ENCODE data around the gene GALC. TPM values are rescaled to one million over a fixed set of nuclear protein-coding genes. Genes with fewer than 3 reads are reported as not detected.
A peak's percentile ranks its signal among the peaks of the same experiment; 100 is the strongest.

The GALC gene
- total RNA-seq, 1 donor from 2014 or later, result 26.0 TPM

DNA sequence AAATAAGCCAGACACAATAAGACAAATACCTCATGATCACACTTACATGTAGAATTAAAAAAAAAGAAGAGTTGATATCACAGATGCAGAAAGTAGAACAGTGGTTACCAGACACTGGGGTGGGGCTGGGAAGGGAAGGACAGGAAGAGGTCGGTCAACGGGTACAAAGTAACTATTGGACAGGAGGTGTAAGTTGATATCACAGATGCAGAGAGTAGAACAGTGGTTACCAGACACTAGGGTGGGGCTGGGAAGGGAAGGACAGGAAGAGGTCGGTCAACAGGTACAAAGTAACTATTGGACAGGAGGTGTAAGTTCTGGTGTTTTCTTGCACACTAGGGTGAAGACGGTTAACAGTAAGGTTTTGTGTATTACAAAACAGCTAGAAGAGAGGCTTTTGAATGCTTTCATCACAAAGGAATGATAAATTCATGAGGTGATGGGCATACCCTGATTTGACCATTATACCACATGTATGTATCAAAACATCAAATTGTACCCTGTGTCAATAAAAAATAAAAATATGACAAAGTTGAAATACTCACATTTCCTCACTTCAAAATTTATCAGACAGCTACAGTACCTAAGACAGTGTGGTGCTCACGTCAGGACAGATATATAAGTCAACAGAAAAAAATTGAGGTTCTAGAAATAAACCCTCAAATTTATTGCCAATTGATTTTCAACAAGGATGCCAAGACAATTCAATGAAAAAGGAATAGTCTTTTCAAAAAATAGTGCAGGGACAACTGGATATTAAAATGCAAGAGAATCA is 32.8 kb downstream of the GALC start:
- DNase-seq (ENCODE audit: low spot score), result no peak

DNA sequence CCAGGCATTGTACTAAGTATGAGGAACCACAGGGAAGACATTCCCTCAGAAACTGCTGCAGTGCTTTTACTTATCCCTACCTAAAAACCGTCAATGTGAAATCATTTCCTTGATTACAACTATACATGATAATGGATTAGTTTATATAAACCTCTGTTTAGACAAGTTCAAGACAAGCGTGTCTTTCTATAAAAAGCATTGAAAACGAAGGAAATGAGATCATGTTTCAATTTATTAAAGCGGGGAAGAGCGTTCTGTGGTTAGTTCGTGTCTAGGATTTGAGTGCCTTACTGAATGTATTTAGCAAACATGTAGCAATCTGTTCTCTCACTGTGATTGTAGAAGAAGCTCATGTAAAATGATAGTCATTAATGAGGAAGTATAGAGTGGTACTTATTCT is 37.5 kb downstream of the GALC start:
- no peak for DNase-seq (ENCODE audit: low spot score)

DNA sequence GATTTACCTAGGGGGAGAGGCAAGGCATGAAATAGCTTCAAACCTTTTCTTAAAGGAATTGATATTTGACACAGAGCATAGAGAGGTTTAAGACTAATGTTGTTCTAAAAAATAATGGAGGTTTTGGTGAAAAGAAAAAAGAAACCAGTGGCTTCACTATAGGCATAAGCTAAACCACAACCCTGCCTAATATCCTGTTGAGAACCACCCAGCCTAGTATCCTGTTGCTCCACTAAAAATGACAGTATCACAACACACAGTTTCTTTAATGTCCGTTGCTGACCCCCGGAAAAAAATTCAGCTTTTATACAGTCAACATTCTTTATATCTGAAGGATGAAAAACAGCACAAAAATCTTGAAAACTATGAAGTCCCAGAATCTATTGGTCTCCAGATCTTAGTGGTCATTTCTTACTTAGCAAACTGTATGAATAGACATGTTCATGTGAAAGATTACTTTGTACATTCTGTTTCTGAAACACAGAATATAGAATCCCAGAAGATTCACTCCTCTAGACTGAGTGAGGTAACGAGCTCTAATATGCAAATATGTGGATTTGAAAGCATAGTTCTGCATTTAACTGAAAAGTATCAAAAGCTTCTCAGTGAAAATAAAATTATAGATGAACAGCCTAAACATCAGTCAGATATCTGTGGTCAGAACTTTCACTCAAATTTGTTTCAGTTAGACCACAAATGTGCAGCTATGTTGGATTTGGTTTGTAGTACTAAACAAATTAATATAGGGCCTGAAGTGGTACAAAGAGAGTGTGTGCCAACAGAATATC is 40.5 kb downstream of the GALC start:
- no peak for DNase-seq (ENCODE audit: low spot score)

DNA sequence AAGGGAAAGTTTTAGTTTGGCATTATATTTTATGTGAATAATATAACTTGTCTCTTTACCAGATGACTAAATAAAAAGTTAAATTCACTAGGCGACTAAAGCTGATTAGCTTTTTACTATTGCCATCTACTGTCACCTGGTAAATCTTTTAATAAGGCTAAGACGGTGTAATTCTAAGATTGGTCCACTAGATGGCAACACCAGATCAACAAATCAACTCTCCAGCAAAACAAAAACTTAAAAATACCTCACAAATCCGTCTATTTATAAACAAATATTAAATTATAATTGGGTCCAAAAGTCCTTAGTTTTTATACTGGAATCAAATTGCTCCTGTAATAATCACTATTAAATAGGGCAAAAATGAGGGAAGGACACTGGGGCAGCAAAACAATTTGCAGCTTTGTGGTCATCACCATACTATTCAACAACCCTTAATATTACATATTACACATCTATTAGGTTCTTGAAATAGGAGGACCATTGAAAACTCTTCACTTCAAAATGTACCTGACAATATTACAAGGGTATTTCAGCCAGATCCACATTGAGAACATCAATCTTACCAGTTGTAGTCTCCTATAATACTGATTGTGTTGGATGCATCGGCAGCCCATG is 47.9 kb downstream of the GALC start:
- peak; percentile 51 for DNase-seq (ENCODE audit: low spot score)

DNA sequence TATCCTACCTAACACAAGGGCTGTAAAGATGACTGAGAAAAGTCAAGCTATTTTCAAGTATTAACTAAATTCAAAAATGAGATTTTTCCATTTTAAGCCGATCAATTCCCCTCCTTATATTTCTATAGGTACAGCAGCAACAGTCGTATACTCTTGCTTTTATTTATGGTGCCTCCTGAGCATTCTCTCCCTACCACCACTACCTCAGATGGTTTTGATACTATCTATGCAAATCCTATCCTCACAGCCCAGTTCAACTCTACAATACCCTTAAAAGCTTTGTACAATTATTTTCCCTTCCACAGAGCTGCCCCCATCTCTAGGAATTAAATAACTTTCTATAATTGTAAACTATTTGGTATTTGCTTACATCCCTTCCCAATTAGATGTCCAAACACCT is 52.1 kb downstream of the GALC start:
- no peak for DNase-seq (ENCODE audit: low spot score)

DNA sequence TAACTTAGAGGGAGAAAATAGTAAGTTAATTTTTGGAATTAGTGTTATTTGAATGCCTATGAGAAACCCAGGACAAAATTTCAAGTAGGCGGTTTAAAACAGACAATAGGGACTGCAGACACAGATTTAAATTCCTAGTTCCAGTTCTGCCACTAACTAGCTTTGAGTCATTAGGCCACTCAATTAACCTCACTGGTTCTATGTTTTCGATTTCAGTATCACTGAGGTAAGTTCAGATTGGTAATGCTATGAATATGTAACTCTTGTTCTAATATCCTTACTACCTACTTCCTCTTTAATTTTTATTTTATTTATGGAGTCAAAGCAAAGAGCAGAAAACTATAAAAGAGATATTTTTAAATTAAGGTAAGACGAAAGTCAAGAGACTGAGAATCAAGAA is 52.6 kb downstream of the GALC start:
- no peak for DNase-seq (ENCODE audit: low spot score)

DNA sequence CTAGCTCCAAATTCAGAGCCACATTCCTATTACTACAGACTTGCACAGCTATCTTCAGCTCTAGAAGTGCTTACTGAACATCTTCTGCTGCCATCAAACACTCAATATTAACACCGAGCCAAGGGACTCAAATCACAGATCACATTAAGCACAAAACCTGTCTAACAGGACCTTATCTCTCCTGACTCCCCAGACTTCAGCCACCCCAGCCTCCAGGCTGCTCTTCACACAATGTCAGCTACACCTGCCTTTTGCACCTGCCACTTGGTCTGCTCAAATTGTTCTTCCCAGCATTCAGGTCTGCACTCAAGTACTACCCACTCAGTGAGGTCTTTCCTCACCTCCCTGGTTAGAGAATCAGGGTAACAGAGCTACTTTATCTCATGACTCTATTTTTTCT is 57.1 kb downstream of the GALC start:
- DNase-seq (ENCODE audit: low spot score), result no peak

DNA sequence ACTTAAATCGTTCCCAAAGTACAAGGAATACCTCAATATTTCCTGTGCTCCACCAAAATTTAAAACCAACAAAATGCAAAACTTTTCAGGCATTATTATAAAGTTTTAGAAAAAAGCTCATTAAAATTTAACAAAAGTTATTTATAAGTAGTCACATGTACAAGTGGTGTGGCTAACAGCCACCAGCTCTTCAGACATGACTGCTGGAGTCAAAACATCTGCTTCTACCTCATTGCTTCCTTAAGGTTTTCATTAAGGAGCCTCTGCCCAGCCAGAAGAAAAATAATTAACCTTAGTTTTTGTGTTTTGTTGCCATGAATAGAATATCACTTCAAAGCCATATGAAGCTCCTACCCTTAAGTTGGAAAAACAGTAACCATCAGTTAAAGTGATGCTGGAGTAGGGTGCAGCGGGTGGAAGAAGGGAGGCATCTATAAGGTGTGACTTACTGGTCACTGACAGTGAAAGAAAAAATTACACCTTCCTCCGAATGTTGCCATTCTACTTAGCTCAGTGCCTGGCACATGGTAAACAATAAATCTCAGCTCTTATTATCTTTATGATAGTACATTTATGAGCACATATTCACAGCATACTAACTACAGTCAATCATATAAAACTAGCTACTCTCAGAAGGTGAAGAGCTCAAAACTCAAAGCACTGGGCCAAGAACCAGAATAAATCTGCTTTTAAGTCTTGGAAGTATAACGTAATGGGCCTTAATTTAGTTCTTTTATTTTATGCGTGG is 57.7 kb downstream of the GALC start:
- DNase-seq (ENCODE audit: low spot score), result no peak

DNA sequence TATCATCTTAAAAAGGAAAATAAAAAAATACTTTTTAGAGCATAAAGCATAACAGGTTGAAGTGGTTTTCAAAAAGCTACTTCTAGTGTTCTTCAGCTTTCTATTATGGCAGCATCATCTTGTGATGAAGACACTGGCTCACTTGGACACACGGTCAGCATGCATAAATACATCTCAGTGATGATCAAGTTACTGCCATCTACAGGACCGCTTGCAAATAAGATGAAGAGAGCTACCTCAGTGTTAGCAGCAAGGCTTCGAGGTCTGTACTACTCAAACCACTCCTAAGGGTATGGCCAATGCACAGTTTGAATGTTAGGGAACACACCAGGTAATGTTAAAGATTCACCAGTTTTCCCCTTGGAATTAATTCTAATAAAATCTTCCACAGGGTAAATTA is 58.8 kb downstream of the GALC start:
- no peak for DNase-seq (ENCODE audit: low spot score)

DNA sequence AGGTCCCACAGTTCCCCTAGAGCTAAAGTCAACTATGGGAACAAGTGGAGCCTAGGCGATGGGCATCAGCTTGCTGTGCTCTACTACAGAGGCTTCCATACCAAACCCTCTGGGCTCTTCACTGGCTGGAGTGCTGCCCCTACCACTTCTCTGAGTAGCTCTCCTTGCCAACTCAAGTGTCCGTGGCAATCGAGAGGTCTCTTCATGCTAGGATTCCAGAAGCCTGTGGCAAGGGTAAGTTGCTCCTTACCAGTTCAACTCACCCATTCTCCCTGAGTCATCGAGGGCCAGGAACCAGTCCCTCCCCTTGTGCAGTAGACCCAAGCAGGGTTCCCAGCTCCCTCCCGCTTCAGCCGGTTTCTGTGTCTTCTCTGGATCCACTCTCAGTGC is 76.1 kb downstream of the GALC start:
- no peak for DNase-seq (ENCODE audit: low spot score)

DNA sequence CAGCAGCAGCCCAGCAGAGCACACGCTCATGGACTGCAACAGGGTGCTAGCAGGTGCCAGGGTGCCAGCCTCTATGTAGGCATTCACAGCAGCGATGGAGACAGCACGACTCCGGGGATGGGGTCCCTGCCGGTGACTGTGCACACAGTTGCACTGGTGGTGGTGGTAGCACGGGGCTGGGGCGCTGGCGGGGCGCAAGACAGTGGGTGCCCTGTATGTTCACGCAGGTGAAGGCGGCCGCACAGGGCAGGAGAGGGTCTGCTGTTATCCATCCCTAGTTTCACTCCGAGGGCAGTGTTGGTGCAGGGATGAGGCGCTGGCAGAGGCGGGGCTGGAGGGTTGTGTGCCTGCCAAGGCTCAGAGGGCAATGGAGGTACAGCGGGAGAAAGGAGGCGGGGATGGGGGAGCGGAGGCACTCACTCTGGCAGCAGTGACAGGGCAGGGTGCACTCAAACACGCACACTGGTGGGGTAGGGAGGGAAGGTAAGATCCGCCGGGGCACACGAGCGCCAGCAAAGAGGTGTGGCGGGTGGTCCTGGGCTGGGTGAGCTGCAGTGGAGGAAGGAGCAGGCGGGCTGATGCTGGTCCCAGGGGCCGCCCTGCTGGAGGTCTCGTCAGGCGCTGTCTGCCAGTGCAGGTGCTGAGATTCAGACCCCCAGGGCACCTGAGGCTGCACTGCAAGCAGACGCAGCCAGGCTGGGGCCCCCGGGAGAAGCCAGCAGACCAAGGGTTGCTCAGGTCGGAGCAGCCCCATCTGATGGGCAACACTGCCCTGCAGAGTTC is 76.7 kb downstream of the GALC start:
- no peak for DNase-seq (ENCODE audit: low spot score)

DNA sequence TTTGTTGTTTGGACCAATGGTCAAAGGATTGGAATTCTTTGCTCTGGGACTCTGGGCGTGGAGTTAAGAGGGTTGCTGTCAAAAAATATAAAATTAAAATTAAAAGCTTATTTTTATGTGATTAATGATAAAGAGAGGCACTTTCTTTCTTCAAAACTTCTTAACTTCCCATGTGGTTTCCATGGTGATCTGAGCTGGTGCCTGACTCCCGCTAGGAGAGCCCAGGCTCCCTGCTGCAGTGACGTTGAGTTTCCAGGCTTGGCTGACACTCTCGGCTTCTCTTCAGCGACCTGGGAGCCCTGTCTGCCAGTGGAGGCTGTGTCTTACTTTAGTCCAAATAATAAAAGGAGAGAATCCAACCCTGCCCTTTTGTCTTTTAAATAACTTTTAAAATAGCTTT is 84.4 kb downstream of the GALC start:
- DNase-seq (ENCODE audit: low spot score), result no peak

DNA sequence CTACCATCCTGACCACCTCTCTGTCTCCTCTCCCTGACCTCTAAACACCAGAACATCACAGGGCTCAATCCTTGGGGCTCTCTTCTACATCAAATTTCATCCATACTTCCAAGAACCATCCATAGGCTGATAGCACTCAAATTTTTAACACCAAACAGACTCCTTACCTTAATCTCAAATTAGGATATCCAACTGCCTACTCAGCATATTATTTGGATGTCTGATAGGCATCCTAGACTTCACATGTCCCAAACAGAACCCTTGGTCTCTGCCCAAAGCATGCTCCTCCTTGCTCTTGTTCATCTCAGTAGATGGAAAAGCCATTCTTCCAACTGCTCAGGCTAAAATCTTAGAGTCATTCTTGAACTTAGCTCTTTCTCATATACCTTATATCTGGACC is 91.3 kb downstream of the GALC start:
- DNase-seq (ENCODE audit: low spot score), result no peak

DNA sequence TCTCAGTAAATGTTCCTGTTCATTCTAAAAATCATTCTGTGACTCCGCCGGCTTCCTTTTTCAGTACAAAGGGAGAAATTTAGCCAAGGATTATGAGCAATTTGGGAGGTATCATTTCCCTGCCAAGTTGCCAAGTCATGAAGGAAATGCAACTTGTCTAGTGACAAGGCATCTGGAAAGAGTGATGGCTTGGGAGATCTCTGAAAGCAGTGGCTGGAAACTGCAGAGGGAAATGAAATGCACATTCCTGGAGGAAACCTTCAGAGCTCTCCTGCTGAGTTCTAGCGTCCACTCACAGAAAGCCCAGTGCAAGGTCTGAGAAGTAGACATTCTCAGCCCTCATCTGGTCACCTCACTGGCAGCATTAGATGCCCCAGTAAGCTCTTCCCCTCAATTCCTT is 91.7 kb downstream of the GALC start:
- DNase-seq (ENCODE audit: low spot score), result no peak

DNA sequence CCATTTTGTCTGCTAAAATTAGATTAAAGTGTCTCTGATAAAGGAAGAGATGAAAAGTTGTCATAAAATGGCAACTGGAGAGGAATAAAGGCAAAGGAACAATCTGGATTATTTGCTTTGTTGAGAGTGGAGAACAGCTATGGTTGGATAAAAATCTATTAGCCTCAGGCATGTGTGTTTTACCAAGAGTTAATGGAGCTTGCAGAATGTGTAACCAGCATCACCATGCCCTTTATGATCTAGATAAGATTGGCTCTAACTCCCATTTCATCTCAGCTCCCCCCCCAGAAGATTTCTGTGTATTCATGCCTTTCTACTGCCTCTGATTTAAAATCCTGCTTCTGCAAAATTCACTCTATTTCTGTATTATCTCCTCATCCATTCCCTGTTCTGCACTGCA is 93.8 kb downstream of the GALC start:
- no peak for DNase-seq (ENCODE audit: low spot score)

DNA sequence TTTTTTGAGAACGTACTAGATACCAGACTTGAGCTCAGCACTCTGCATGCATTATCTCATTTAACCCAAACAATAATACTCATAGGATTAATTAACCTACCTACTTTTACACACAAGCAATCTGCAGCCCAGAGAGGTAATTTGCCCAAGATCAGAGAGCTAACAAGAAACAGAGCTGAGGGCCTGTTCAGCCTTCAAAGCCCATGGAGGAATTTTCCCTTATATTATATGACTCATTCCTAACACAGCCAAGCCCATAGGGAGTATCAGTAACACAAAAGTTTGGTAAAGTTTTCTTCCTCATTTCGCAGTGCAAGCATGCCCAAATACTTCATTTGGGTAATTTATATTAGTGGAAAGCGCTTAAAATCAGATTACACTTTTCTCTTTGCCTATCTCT is 94.7 kb downstream of the GALC start:
- peak; percentile 50 for DNase-seq (ENCODE audit: low spot score)

DNA sequence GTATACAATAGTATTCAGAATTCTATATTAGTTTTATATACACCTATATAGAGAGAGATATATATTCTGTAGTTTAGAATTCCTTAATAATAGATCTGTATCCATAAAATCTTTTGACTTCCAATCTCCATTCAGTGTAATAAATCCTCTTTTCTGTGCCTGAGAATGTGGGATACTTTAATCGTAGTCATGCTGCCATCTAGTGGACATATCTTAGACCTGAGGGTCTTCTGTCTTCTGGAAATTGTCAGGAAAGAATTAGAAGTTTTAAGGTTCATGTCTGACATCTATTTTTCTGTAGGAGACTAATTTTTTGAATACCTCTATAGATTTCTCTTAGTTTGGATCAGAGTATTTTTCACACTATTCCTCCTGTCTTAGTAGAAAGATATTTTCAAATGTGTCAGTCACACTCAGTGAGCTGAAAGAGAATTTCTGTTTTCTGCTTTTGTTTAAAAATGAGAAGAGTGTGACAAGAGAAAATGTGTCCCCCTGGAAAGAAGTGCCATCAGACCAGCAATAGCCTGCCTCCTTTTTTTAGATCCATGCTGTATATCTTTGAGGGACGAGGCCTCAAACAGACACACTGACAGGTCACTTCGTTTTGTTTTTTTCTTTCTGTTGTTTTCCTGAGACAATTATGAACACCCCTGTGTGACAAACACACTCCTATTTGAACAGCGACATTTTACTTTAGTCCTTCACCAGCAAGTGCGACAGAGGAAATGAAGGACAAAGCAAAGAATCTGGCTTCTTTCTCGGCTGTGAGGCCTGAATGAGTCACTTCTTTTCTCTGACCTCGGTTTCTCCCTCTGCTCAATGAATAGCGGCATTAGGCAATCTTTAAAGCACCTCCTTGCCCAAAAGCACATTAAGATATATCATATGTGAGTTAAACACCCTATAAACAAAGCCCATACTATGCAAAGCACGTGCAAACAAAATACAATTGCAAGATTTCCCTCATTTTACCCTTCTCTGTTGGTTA is 96.3 kb downstream of the GALC start:
- peak; percentile 69 for DNase-seq (ENCODE audit: low spot score)

DNA sequence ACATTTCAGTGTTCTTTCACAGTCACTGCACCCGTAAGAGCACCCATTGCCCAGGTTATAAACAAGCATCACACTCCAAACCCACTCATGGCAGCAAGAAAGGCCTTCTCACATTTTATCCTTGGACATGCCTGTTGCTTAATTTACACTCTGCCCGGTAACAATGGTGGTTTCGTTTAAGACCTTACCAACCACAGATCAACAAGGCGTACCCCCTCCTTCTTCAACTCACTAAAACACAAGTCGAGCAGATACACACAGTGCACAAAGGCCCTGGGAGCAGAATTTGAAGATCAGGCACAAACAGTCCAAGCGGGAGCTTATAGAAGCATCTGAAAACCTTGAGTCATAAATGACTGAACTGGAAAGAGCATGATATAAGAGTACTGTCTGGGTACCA is 98.1 kb downstream of the GALC start:
- DNase-seq (ENCODE audit: low spot score), result peak; percentile 19

DNA sequence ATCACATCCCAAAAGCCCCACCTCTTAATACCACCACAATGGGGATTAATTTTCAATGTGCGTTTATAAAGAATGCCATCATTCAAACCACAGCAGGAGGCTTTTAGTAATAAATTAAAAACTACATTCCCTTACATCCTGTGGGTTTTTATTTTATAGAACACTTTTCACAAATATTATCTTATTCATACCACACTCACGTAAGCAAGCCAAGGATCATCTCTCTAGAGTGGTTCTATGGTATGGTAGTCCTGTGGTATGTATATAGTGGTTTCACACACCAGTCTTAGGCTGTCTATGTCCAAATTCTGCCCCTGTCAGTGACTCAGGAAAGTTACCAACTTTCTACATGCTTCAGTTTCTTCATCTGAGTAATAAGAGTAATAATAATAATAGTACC is 100.2 kb downstream of the GALC start:
- no peak for DNase-seq (ENCODE audit: low spot score)

Measured in umbilical cord (tissue), 2 donors.